ENCODE results near the gene NRBF2. TPM values are rescaled to one million over a fixed set of nuclear protein-coding genes. Genes with fewer than 3 reads are reported as not detected.

Gene NRBF2
- total and polyA plus RNA-seq, 9 of the 15 experiments (the other 6 are each of a cell fraction or from before 2014, with no cell fraction given), result 20.8 to 52.1 (median 30.5) TPM

DNA sequence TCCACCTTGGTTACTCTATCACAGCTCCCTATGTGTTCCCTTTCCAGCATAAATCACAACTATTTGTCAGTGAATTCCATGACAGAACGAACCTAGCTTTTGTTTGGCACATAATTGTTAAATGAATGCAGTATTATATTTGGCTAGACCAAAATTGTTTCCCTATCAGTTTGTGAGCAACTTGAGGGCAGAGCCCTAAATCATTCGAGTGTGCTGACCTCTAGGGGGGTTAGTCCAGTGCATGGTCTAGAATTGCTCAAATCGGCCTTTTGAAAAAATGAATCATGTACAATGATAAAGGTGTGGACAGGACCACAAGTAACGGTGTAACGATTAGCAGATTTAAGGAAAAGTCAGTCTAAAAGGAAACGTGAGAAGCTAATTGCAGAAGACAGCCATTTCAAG is 475 bp upstream of the NRBF2 start (continued):
- TF ChIP-seq ZNF140 (CRISPR knock-in tag; IDR thresholded peaks at IDR 0.05), result no peak
- TF ChIP-seq, protein P1, sequence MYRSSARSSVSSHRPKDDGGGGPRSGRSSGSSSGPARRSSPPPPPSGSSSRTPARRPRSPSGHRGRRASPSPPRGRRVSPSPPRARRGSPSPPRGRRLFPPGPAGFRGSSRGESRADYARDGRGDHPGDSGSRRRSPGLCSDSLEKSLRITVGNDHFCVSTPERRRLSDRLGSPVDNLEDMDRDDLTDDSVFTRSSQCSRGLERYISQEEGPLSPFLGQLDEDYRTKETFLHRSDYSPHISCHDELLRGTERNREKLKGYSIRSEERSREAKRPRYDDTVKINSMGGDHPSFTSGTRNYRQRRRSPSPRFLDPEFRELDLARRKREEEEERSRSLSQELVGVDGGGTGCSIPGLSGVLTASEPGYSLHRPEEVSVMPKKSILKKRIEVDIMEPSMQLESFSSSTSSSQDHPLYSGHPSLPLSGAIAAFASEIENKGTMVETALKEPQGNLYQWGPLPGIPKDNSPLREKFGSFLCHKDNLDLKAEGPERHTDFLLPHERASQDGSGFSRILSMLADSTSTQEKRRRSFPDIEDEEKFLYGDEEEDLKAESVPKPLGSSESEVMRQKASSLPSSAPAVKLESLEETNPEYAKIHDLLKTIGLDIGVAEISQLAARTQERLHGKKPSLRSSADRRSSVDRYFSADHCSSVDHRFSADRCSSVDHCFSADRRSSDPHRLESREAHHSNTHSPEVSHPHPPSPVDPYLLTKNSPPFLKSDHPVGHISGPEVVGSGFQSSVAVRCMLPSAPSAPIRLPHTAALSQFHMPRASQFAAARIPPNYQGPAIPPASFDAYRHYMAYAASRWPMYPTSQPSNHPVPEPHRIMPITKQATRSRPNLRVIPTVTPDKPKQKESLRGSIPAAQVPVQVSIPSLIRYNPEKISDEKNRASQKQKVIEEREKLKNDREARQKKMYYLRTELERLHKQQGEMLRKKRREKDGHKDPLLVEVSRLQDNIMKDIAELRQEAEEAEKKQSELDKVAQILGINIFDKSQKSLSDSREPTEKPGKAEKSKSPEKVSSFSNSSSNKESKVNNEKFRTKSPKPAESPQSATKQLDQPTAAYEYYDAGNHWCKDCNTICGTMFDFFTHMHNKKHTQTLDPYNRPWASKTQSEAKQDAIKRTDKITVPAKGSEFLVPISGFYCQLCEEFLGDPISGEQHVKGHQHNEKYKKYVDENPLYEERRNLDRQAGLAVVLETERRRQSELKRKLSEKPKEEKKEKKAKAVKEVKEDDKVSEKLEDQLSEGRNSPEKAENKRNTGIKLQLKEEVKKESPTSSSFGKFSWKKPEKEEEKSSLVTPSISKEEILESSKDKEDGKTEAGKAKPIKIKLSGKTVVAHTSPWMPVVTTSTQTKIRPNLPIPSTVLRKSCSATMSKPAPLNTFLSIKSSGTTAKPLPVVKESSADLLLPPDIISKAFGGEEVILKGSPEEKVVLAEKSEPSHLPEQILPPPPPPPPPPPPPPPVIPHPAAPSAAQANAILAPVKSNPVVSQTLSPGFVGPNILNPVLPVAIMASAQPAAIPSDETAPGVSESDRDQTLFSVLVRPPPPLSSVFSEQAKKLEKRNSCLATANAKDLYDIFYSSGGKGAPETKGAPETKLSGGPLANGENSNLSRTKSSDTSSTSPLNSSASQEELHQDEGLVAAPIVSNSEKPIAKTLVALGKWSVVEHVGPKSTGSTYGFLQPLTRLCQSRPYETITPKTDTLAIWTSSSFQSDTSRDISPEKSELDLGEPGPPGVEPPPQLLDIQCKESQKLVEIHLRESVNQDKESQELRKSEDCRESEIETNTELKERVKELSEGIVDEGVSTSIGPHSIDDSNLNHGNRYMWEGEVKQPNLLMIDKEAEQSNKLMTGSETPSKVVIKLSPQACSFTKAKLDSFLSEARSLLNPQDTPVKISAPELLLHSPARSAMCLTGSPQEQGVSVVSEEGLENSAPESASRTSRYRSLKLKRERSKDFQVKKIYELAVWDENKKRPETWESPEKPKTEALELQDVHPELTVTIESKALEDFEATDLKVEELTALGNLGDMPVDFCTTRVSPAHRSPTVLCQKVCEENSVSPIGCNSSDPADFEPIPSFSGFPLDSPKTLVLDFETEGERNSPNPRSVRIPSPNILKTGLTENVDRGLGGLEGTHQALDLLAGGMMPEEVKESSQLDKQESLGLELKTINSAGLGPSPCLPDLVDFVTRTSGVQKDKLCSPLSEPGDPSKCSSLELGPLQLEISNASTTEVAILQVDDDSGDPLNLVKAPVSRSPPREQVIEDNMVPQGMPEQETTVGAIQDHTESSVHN (IDR thresholded peaks at IDR 0.05; ENCODE audit: borderline replicate concordance in 1 of 2, low read depth in 1 of 2), result peak in 1 of 2 experiments; percentile 59; a peak in 1 of 4 replicates
- no peak for TF ChIP-seq POLR2AphosphoS5 (IDR thresholded peaks at IDR 0.05; ENCODE audit: control insufficient read depth, insufficient read depth, low read depth, low read length)
- TF ChIP-seq, protein P2, sequence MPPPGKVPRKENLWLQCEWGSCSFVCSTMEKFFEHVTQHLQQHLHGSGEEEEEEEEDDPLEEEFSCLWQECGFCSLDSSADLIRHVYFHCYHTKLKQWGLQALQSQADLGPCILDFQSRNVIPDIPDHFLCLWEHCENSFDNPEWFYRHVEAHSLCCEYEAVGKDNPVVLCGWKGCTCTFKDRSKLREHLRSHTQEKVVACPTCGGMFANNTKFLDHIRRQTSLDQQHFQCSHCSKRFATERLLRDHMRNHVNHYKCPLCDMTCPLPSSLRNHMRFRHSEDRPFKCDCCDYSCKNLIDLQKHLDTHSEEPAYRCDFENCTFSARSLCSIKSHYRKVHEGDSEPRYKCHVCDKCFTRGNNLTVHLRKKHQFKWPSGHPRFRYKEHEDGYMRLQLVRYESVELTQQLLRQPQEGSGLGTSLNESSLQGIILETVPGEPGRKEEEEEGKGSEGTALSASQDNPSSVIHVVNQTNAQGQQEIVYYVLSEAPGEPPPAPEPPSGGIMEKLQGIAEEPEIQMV (tag; conservative IDR thresholded peaks at IDR 0.05; ENCODE audit: low read depth), result 0 out of 2 replicates have a peak, but pooled peaks have one; percentile 13
- TF ChIP-seq PTRF (tag; IDR thresholded peaks at IDR 0.05), result 0 out of 2 replicates have a peak, but pooled peaks have one; percentile 30
- no peak for TF ChIP-seq CREBBP (IDR thresholded peaks at IDR 0.05; ENCODE audit: low read depth, low read length)
- TF ChIP-seq, protein P3, sequence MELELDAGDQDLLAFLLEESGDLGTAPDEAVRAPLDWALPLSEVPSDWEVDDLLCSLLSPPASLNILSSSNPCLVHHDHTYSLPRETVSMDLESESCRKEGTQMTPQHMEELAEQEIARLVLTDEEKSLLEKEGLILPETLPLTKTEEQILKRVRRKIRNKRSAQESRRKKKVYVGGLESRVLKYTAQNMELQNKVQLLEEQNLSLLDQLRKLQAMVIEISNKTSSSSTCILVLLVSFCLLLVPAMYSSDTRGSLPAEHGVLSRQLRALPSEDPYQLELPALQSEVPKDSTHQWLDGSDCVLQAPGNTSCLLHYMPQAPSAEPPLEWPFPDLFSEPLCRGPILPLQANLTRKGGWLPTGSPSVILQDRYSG (tag; conservative IDR thresholded peaks at IDR 0.05; ENCODE audit: low read depth), result peak; percentile 89
- TF ChIP-seq, protein P4, sequence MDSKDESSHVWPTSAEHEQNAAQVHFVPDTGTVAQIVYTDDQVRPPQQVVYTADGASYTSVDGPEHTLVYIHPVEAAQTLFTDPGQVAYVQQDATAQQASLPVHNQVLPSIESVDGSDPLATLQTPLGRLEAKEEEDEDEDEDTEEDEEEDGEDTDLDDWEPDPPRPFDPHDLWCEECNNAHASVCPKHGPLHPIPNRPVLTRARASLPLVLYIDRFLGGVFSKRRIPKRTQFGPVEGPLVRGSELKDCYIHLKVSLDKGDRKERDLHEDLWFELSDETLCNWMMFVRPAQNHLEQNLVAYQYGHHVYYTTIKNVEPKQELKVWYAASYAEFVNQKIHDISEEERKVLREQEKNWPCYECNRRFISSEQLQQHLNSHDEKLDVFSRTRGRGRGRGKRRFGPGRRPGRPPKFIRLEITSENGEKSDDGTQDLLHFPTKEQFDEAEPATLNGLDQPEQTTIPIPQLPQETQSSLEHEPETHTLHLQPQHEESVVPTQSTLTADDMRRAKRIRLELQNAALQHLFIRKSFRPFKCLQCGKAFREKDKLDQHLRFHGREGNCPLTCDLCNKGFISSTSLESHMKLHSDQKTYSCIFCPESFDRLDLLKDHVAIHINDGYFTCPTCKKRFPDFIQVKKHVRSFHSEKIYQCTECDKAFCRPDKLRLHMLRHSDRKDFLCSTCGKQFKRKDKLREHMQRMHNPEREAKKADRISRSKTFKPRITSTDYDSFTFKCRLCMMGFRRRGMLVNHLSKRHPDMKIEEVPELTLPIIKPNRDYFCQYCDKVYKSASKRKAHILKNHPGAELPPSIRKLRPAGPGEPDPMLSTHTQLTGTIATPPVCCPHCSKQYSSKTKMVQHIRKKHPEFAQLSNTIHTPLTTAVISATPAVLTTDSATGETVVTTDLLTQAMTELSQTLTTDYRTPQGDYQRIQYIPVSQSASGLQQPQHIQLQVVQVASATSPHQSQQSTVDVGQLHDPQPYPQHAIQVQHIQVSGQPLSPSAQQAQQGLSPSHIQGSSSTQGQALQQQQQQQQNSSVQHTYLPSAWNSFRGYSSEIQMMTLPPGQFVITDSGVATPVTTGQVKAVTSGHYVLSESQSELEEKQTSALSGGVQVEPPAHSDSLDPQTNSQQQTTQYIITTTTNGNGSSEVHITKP (IDR thresholded peaks at IDR 0.05; ENCODE audit: partially characterized antibody), result no peak
- TF ChIP-seq, protein P5, sequence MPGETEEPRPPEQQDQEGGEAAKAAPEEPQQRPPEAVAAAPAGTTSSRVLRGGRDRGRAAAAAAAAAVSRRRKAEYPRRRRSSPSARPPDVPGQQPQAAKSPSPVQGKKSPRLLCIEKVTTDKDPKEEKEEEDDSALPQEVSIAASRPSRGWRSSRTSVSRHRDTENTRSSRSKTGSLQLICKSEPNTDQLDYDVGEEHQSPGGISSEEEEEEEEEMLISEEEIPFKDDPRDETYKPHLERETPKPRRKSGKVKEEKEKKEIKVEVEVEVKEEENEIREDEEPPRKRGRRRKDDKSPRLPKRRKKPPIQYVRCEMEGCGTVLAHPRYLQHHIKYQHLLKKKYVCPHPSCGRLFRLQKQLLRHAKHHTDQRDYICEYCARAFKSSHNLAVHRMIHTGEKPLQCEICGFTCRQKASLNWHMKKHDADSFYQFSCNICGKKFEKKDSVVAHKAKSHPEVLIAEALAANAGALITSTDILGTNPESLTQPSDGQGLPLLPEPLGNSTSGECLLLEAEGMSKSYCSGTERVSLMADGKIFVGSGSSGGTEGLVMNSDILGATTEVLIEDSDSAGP (CRISPR knock-in tag; IDR thresholded peaks at IDR 0.05), result no peak
- peak; percentile 92 for TF ChIP-seq LCOR (CRISPR knock-in tag; IDR thresholded peaks at IDR 0.05)
